Transverse colon (tissue), 4 donors: ENCODE results near the gene VWF. TPM values are rescaled to one million over a fixed set of nuclear protein-coding genes. Genes with fewer than 3 reads are reported as not detected.
"Not testable (repeated sequence)": the region's sequence is repeated elsewhere in the genome, so short reads cannot be mapped to it uniquely, and the experiment has no call there.

Experiments
- DNase-seq: peaks from one replicate; pipeline ENCODE4 v3.0.0-alpha.2; 2019
- H3K27ac ChIP-seq, 4 donors: fragments of 200-600 bp; sonication (generic); 2 replicates each; pipeline ENCODE4 v1.5.1; 2016 to 2018; ENCODE audit warnings: inconsistent platforms in 4 of 4
- H3K27me3 ChIP-seq: fragments of 200-600 bp; sonication (generic); 2 replicates; pipeline ENCODE4 v1.5.1; 2017; ENCODE audit warnings: inconsistent platforms
- H3K36me3 ChIP-seq, 4 donors: fragments of 200-600 bp; sonication (generic); 2 replicates each; pipeline ENCODE4 v1.5.1; 2017 to 2019; ENCODE audit warnings: inconsistent platforms in 4 of 4
- H3K4me1 ChIP-seq, 4 donors: fragments of 200-600 bp; sonication (generic); 2 replicates each; pipeline ENCODE4 v1.5.1; 2017 to 2020; ENCODE audit warnings: inconsistent platforms in 4 of 4
- H3K4me3 ChIP-seq, 4 donors: fragments of 200-600 bp; sonication (generic); 1 replicate in 1 of 4; 2 replicates in 3 of 4; pipeline versions ENCODE4 v1.5.1 to v1.6.1; 2017 to 2019; ENCODE audit warnings: inconsistent platforms in 4 of 4
- H3K9me3 ChIP-seq, 2 donors: fragments of 200-600 bp; sonication (generic); 2 replicates each; pipeline ENCODE4 v1.5.1; 2017 to 2019; ENCODE audit warnings: inconsistent platforms in 2 of 2
- CTCF ChIP-seq, 5 experiments: fragments of 200-600 bp in 3 of 5; fragments of 450-650 bp in 2 of 5; sonication (generic) in 3 of 5; IDR thresholded peaks; 1 replicate in 2 of 5; 2 replicates in 3 of 5; pipeline ENCODE4 v1.5.1; 2016 to 2017; ENCODE audit warnings: antibody characterized with exemption in 5 of 5, inconsistent platforms in 3 of 5, mild to moderate bottlenecking in 2 of 5, moderate library complexity in 1 of 5
- EP300 ChIP-seq: sonication (generic); formaldehyde crosslinking; IDR thresholded peaks from one replicate; pipeline ENCODE4 v1.6.1; 2017; ENCODE audit warnings: antibody characterized with exemption, low read depth
- POLR2A ChIP-seq: fragments of 450-650 bp; IDR thresholded peaks from one replicate; pipeline ENCODE4 v1.6.1; 2016; ENCODE audit warnings: antibody characterized with exemption, mild to moderate bottlenecking, moderate library complexity
- POLR2AphosphoS5 ChIP-seq, 3 donors: sonication (generic); formaldehyde crosslinking; IDR thresholded peaks; one replicate each; pipeline ENCODE4 v1.6.1; 2016; ENCODE audit warnings: antibody characterized with exemption in 3 of 3
- WGBS, 2 donors: methylation state at CpG; one replicate each; pipeline ENCODE4 v1.1.5; 2018; ENCODE audit warnings: low coverage in 1 of 2; 5-methylcytosine and 5-hydroxymethylcytosine counted together
- in situ Hi-C, 4 donors: fragments of 200-750 bp; cut with MboI; loops; one replicate each; pipeline versions ENCODE4 v1.15.0 to v1.15.1; 2017; ENCODE audit warnings: low sequenced_read_pairs in 3 of 4, low pct_ligation_motif_present in 1 of 4, low pct_unique_long_range_greater_than_20kb in 1 of 4
- intact Hi-C: fragments of 100-400 bp; cut with DNase I; formaldehyde crosslinking; loops from one replicate; pipeline ENCODE4 v1.15.1; 2023; ENCODE audit warnings: low total_unique reads
- total RNA-seq, 4 donors: library from RNA; depleted of rRNA; stranded (reverse); fragments of >200 nt; gene quantifications; one replicate each; pipeline ENCODE4 v1.1.0, GENCODE V29; 2016

VWF gene
- total RNA-seq, 4 donors from 2014 or later: 31.3 to 71.2 (median 51.5) TPM

GRCh38 chr12:6020930-6021329 lies 103.5 kb downstream of the VWF start:
- Histone ChIP-seq H3K36me3 (no peaks in the 10 kb centered on the region), H3K4me1 (no peaks in the 10 kb centered on the region), H3K27me3 (no peaks in the 10 kb centered on the region), H3K9me3 (no peaks in the 10 kb centered on the region), H3K27ac (no peak overlapping the region), H3K4me3 (no peak overlapping the region)
- in situ Hi-C loops: no loop called here
- intact Hi-C loops: no loop called here
- TF ChIP-seq CTCF (IDR thresholded peaks at IDR 0.05) (no peak), EP300 (no peak), POLR2AphosphoS5 (IDR thresholded peaks at IDR 0.05) (no peak)
- DNase-seq: no peak
- WGBS, 2 donors: 0 to 36% methylated on average over 2 to 5 of the region's 5 CpGs

GRCh38 chr12:6020511-6020910 lies 104.0 kb downstream of the VWF start:
- in situ Hi-C loops, H3K36me3 ChIP-seq, DNase-seq, H3K27ac ChIP-seq, H3K4me3 ChIP-seq, H3K4me1 ChIP-seq, H3K9me3 ChIP-seq, H3K27me3 ChIP-seq, intact Hi-C loops: not testable (repeated sequence)
- 70% methylated on average over 7 of the region's 10 CpGs; no CpG with 5 or more reads in 1 of the 2 donors for WGBS, 2 donors

GRCh38 chr12:6019256-6019655 lies 105.2 kb downstream of the VWF start:
- H3K27me3 ChIP-seq, H3K27ac ChIP-seq, in situ Hi-C loops, H3K9me3 ChIP-seq, H3K4me1 ChIP-seq, DNase-seq, intact Hi-C loops, H3K4me3 ChIP-seq, H3K36me3 ChIP-seq: not testable (repeated sequence)
- 97% methylated on average over 24 of the region's 24 CpGs; no CpG with 5 or more reads in 1 of the 2 donors for WGBS, 2 donors

GRCh38 chr12:6018265-6018664 lies 106.2 kb downstream of the VWF start:
- WGBS, 2 donors: 80 to 95% methylated on average over 2 to 7 of the region's 10 CpGs
- Histone ChIP-seq H3K4me1 (no peaks in the 10 kb centered on the region), H3K27me3 (no peaks in the 10 kb centered on the region), H3K9me3 (no peaks in the 10 kb centered on the region), H3K36me3 (no peaks in the 10 kb centered on the region), H3K4me3 (no peak overlapping the region), H3K27ac (no peak overlapping the region)
- intact Hi-C loops: no loop called here
- TF ChIP-seq POLR2AphosphoS5 (IDR thresholded peaks at IDR 0.05) (no peak), POLR2A (no peak), EP300 (no peak), CTCF (IDR thresholded peaks at IDR 0.05) (no peak)
- DNase-seq: no peak
- in situ Hi-C loops: no loop called here

- Histone ChIP-seq H3K9me3 (no peaks in the 10 kb centered on the region), H3K4me3 (no peak overlapping the region), H3K27me3 (no peaks in the 10 kb centered on the region), H3K36me3 (no peaks in the 10 kb centered on the region), H3K27ac (no peak overlapping the region), H3K4me1 (no peaks in the 10 kb centered on the region)
- intact Hi-C loops: no loop called here
- TF ChIP-seq POLR2AphosphoS5 (IDR thresholded peaks at IDR 0.05) (no peak), CTCF (IDR thresholded peaks at IDR 0.05) (no peak), POLR2A (no peak), EP300 (no peak)
- in situ Hi-C loops: no loop called here
- DNase-seq: no peak
- 60 to 61% methylated on average over 1 to 7 of the region's 7 CpGs for WGBS, 2 donors
These were observed 107.7 kb downstream of the VWF start for GRCh38 chr12:6016756-6017155.

- H3K36me3 ChIP-seq, in situ Hi-C loops: not testable (repeated sequence)
- 82 to 90% methylated on average over 6 to 12 of the region's 12 CpGs for WGBS, 2 donors
These were observed 108.5 kb downstream of the VWF start for GRCh38 chr12:6016004-6016403.

GRCh38 chr12:6015271-6015670 lies 109.2 kb downstream of the VWF start:
- intact Hi-C loops, H3K4me1 ChIP-seq, H3K36me3 ChIP-seq, H3K4me3 ChIP-seq, H3K27ac ChIP-seq, H3K9me3 ChIP-seq, in situ Hi-C loops, H3K27me3 ChIP-seq, DNase-seq: not testable (repeated sequence)
- WGBS, 2 donors: 41 to 58% methylated on average over 2 to 3 of the region's 3 CpGs

More at GRCh38 chr12:6016004-6016403, 108.5 kb downstream of the VWF start:
- H3K4me3 ChIP-seq, intact Hi-C loops, H3K27me3 ChIP-seq, DNase-seq, H3K4me1 ChIP-seq, H3K9me3 ChIP-seq, H3K27ac ChIP-seq: not testable (repeated sequence)

- H3K27me3 ChIP-seq, H3K36me3 ChIP-seq, in situ Hi-C loops, H3K4me1 ChIP-seq, intact Hi-C loops, H3K27ac ChIP-seq, DNase-seq, H3K9me3 ChIP-seq, H3K4me3 ChIP-seq: not testable (repeated sequence)
- WGBS, 2 donors: 88 to 100% methylated on average over 1 to 4 of the region's 4 CpGs
These were observed 113.7 kb downstream of the VWF start for GRCh38 chr12:6010631-6011350.
